PC-9 (cell line): ENCODE measurements around the gene BCL11B. TPM values are rescaled to one million over a fixed set of nuclear protein-coding genes. Genes with fewer than 3 reads are reported as not detected.

ENCODE experiments used
- BruUV-seq: library from RNA; stranded (reverse); fragments of 400-500 nt; replicated peaks from 2 replicates; lab custom pipeline; 2021; lab: Mats Ljungman, UMichigan
- CTCF ChIA-PET: fragments of 300-600 bp; sonication (Branson Sonifier 250); formaldehyde crosslinking; loops from one replicate; lab custom pipeline; 2022; ENCODE audit warnings: antibody characterized with exemption; lab: Charles Lee
- POLR2A ChIA-PET: fragments of 300-600 bp; sonication (Branson Sonifier 250); formaldehyde crosslinking; loops from one replicate; lab custom pipeline; 2022; ENCODE audit warnings: antibody characterized with exemption; ENCODE audit not compliant: unreplicated experiment; lab: Charles Lee
- DNase-seq, 2 experiments: peaks; one replicate each; pipeline versions ENCODE4 v3.0.0 to v3.0.0-alpha.2; 2015 to 2022; ENCODE audit warnings: mixed read lengths in 1 of 2
- H2AFZ ChIP-seq: fragments of 200-600 bp; sonication (generic); 2 replicates; pipeline ENCODE4 v1.8.1; 2017; ENCODE audit warnings: antibody characterized with exemption
- H3F3A ChIP-seq: fragments of 200-600 bp; sonication (generic); 2 replicates; pipeline ENCODE4 v1.8.1; 2017; ENCODE audit warnings: antibody characterized with exemption, mild to moderate bottlenecking, low read depth; ENCODE audit not compliant: insufficient read depth
- H3K27ac ChIP-seq: fragments of 200-600 bp; sonication (generic); 2 replicates; pipeline ENCODE4 v1.6.1; 2016; ENCODE audit warnings: mixed run types
- H3K27me3 ChIP-seq: fragments of 200-600 bp; sonication (generic); 2 replicates; pipeline ENCODE4 v1.6.1; 2016; ENCODE audit warnings: low read depth, mixed run types; ENCODE audit not compliant: insufficient read depth
- H3K36me3 ChIP-seq: fragments of 200-600 bp; sonication (generic); 2 replicates; pipeline ENCODE4 v1.6.1; 2016; ENCODE audit warnings: low read depth, mixed run types
- H3K4me1 ChIP-seq: fragments of 200-600 bp; sonication (generic); replicated peaks from 2 replicates; pipeline ENCODE4 v1.6.1; 2016; ENCODE audit warnings: mixed run types; ENCODE audit not compliant: insufficient read depth
- H3K4me2 ChIP-seq: fragments of 200-600 bp; sonication (generic); 2 replicates; pipeline ENCODE4 v1.6.1; 2017; ENCODE audit warnings: mixed run types
- H3K4me3 ChIP-seq: fragments of 200-600 bp; sonication (generic); 2 replicates; pipeline ENCODE4 v1.6.1; 2016; ENCODE audit warnings: mixed run types
- H3K79me2 ChIP-seq: fragments of 200-600 bp; sonication (generic); 2 replicates; pipeline ENCODE4 v1.6.1; 2017; ENCODE audit warnings: low read depth, mixed run types
- H3K9me2 ChIP-seq: fragments of 200-600 bp; sonication (generic); 2 replicates; pipeline ENCODE4 v1.8.1; 2017; ENCODE audit warnings: mild to moderate bottlenecking; ENCODE audit not compliant: insufficient read depth
- H3K9me3 ChIP-seq: fragments of 200-600 bp; sonication (generic); 2 replicates; pipeline ENCODE4 v1.8.1; 2016; ENCODE audit warnings: low read depth; ENCODE audit not compliant: insufficient read depth
- H4K20me1 ChIP-seq: fragments of 200-600 bp; sonication (generic); 2 replicates; pipeline ENCODE4 v1.8.1; 2017; ENCODE audit not compliant: insufficient read depth
- CTCF ChIP-seq: fragments of 200-600 bp; sonication (generic); conservative IDR thresholded peaks from 2 replicates; pipeline ENCODE4 v1.6.1; 2017; ENCODE audit warnings: mixed run types, antibody characterized with exemption, mild to moderate bottlenecking, moderate library complexity
- EZH2 ChIP-seq: fragments of 200-600 bp; sonication (generic); IDR thresholded peaks from 2 replicates; pipeline ENCODE4 v1.8.0; 2017; ENCODE audit warnings: antibody characterized with exemption, low read depth
- intact Hi-C: fragments of 100-400 bp; cut with micrococcal nuclease; formaldehyde crosslinking; loops from one replicate; pipeline ENCODE4 v1.10.0; 2022; ENCODE audit not compliant: unreplicated experiment
- total RNA-seq: library from RNA; stranded (reverse); gene quantifications from 2 replicates; pipeline ENCODE4 v1.2.3, GENCODE V29; 2021

Gene BCL11B
- total RNA-seq, 1 experiment from 2014 or later, result not detected

- intact Hi-C loops, result no loop called here
- TF ChIP-seq CTCF, result no peak
- H3K9me3 ChIP-seq, result no peaks in the 10 kb centered on the region
- no peak overlapping the region for H3K4me3 ChIP-seq
- no peaks in the 10 kb centered on the region for H3K79me2 ChIP-seq
- ChIA-PET POLR2A (no interaction called here), CTCF (no interaction called here)
- H3F3A ChIP-seq, result no peaks in the 10 kb centered on the region
- peaks cover 59% of the 10 kb centered on the region for H3K27me3 ChIP-seq
- no TSS peak for BruUV-seq
- no peaks in the 10 kb centered on the region for H3K4me1 ChIP-seq
- no peak overlapping the region for H2AFZ ChIP-seq
- no peaks in the 10 kb centered on the region for H3K36me3 ChIP-seq
- no peaks in the 10 kb centered on the region for H4K20me1 ChIP-seq
- H3K9me2 ChIP-seq, result no peaks in the 10 kb centered on the region
- H3K27ac ChIP-seq, result no peak overlapping the region
- H3K4me2 ChIP-seq, result no peak overlapping the region
- no peak for DNase-seq
These were observed 92.5 kb downstream of the BCL11B start for GRCh38 chr14:99179506-99179905.

- CTCF ChIA-PET, result no interaction called here
- no peaks in the 10 kb centered on the region for H3K36me3 ChIP-seq
- H3K9me2 ChIP-seq, result no peaks in the 10 kb centered on the region
- H3K79me2 ChIP-seq, result no peaks in the 10 kb centered on the region
- no peak overlapping the region for H3K4me3 ChIP-seq
- POLR2A ChIA-PET, result no interaction called here
- no peaks in the 10 kb centered on the region for H3K9me3 ChIP-seq
- H3K27me3 ChIP-seq, result peaks cover 50% of the 10 kb centered on the region
- no peak overlapping the region for H3K27ac ChIP-seq
- no peaks in the 10 kb centered on the region for H3K4me1 ChIP-seq
- no peak overlapping the region for H3K4me2 ChIP-seq
- no peak for DNase-seq
- no TSS peak for BruUV-seq
- H2AFZ ChIP-seq, result no peak overlapping the region
- intact Hi-C loops, result no loop called here
- no peak for TF ChIP-seq CTCF
- no peak for TF ChIP-seq EZH2
- H4K20me1 ChIP-seq, result no peaks in the 10 kb centered on the region
- H3F3A ChIP-seq, result no peaks in the 10 kb centered on the region
These were observed 93.8 kb downstream of the BCL11B start for GRCh38 chr14:99177886-99178835.

GRCh38 chr14:99177046-99177655 is 94.8 kb downstream of the BCL11B start:
- Histone ChIP-seq H3K27me3 (peaks cover 45% of the 10 kb centered on the region), H3K79me2 (no peaks in the 10 kb centered on the region), H3K4me2 (no peak overlapping the region), H3K4me3 (no peak overlapping the region), H3K4me1 (no peaks in the 10 kb centered on the region), H4K20me1 (no peaks in the 10 kb centered on the region), H3K9me3 (no peaks in the 10 kb centered on the region), H2AFZ (no peak overlapping the region), H3K27ac (no peak overlapping the region), H3F3A (no peaks in the 10 kb centered on the region), H3K36me3 (no peaks in the 10 kb centered on the region), H3K9me2 (no peaks in the 10 kb centered on the region)
- TF ChIP-seq EZH2 (no peak), CTCF (no peak)
- no TSS peak for BruUV-seq
- ChIA-PET POLR2A (no interaction called here), CTCF (no interaction called here)
- DNase-seq, result no peak
- intact Hi-C loops, result no loop called here
